HFFc6 (cell line): Measurements from ENCODE around the gene MEIOSIN. TPM values are rescaled to one million over a fixed set of nuclear protein-coding genes. Genes with fewer than 3 reads are reported as not detected.

Experiments used
- DNase-seq: peaks from one replicate; pipeline ENCODE4 v3.0.0-alpha.2; 2018
- H3K27ac Mint-ChIP-seq: 2 replicates; pipeline ENCODE4 v1.8.0; 2020; ENCODE audit warnings: mild to moderate bottlenecking, mixed read lengths
- H3K27me3 Mint-ChIP-seq: 2 replicates; pipeline ENCODE4 v1.8.0; 2021; ENCODE audit warnings: mild to moderate bottlenecking, moderate library complexity, mixed read lengths; ENCODE audit not compliant: insufficient read depth
- H3K36me3 Mint-ChIP-seq: 2 replicates; pipeline ENCODE4 v1.8.0; 2021; ENCODE audit warnings: low read depth, mixed read lengths
- H3K4me1 Mint-ChIP-seq: 2 replicates; pipeline ENCODE4 v1.8.0; 2020; ENCODE audit warnings: low read depth, mixed read lengths
- H3K4me3 Mint-ChIP-seq: 2 replicates; pipeline ENCODE4 v1.8.0; 2020; ENCODE audit warnings: mild to moderate bottlenecking, moderate library complexity, mixed read lengths
- H3K9me3 Mint-ChIP-seq: 2 replicates; pipeline ENCODE4 v1.8.0; 2020; ENCODE audit warnings: mild to moderate bottlenecking, mixed read lengths
- CTCF ChIP-seq: fragments of 200-600 bp; sonication (generic); IDR thresholded peaks from 2 replicates; pipeline ENCODE4 v1.5.0; 2021; ENCODE audit warnings: antibody characterized with exemption, mild to moderate bottlenecking
- total RNA-seq, 6 experiments: library from RNA; stranded (reverse); fragmentation: NEBNext Ultra II Directional; extraction: Animal tissue kit (Norgen Biotek cat#: 25700); gene quantifications; 2 replicates in 1 of 6; 3 replicates in 5 of 6; pipeline ENCODE4 v1.2.3, GENCODE V29; 2021

MEIOSIN gene
- total RNA-seq, 6 experiments from 2014 or later = not detected

DNA sequence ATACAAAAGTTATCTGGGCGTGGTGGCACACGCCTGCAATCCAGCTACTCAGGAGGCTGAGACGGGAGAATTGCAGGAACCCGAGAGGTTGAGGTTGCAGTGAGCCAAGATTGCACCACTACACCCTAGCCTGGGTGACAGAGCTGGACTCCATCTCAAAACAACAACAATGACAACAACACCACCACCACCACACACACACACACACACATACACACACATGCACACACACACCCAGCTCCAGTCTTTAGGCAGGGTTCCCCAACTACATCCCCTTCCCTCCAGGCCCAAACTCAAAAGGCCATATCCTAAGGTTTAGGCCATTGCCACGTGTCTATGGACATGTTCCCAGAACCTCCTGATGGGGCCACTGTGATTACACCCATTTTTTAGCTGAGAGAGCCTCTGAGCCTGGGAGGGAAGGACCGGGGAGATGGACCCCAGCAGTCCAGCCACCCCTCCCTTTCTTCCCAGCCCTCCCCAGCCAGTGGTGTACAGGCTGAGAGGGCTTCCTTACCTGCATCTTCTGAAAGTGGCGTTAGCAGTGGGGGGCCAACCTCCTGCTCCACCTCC lies 68.5 kb downstream of the MEIOSIN start:
- no peak overlapping the region for H3K27ac Mint-ChIP-seq
- H3K27me3 Mint-ChIP-seq = peaks cover 3% of the 10 kb centered on the region; the same call in 1 of the 2 replicates
- no peak for DNase-seq
- H3K4me3 Mint-ChIP-seq = no peak overlapping the region
- H3K36me3 Mint-ChIP-seq = 0 out of 2 replicates have a peak, but pooled peaks cover 6% of the 10 kb centered on the region
- H3K9me3 Mint-ChIP-seq = peaks cover 5% of the 10 kb centered on the region; the same call in 1 of the 2 replicates
- H3K4me1 Mint-ChIP-seq = peaks cover 35% of the 10 kb centered on the region
- no peak for TF ChIP-seq CTCF

DNA sequence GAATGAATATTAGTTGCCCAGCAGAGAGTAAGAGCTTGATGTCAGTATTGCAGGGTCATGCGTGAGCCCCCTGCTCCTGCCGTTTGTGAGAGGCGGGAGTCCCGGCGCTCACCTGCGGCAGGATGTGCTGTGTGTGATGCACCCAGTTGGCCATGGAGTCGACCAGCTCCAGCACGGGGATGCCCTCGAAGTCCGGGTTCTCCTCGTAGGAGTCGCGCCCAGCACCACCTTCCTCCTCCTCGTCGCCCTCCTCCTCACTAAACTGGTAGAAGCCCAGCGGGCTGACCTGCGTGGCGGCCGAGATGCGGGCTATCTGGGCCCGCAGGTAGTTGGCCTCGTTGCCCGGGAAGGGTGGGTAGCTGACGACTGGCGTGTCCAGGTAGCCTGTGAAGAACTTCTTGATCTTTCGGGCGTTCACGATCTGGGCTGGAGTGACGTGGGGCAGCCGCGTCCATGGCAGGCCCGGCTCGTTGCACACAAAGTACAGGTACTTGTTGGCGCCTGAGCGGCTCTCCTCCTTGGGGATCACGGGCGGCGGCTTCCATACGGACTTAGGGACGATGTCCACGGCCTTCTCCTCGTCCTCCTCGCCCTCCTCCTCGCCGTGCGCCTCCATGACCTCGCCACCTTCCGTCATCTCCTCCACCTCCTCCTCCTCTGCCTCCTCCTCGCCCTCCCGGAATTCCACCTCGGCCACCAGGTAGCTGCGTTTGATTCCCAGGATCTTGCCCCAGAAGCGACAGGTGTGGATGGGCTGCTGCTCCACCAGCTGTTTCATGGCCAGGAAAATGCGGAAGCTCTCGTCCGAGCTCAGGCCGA lies 71.1 kb downstream of the MEIOSIN start:
- Mint-ChIP-seq H3K4me3 (no peak overlapping the region), H3K9me3 (peaks cover 5% of the 10 kb centered on the region; the same call in 1 of the 2 replicates), H3K27me3 (peaks cover 3% of the 10 kb centered on the region; the same call in 1 of the 2 replicates), H3K4me1 (peaks cover 31% of the 10 kb centered on the region), H3K27ac (no peak overlapping the region), H3K36me3 (0 out of 2 replicates have a peak, but pooled peaks cover 6% of the 10 kb centered on the region)
- DNase-seq = no peak
- TF ChIP-seq CTCF = no peak

GRCh38 chr19:45804959-45805230 lies 71.7 kb downstream of the MEIOSIN start:
- Mint-ChIP-seq H3K4me3 (no peak overlapping the region), H3K4me1 (peaks cover 31% of the 10 kb centered on the region), H3K27me3 (peaks cover 3% of the 10 kb centered on the region; the same call in 1 of the 2 replicates), H3K36me3 (0 out of 2 replicates have a peak, but pooled peaks cover 6% of the 10 kb centered on the region), H3K9me3 (peaks cover 5% of the 10 kb centered on the region; the same call in 1 of the 2 replicates), H3K27ac (no peak overlapping the region)
- TF ChIP-seq CTCF = no peak
- no peak for DNase-seq

GRCh38 chr19:45805719-45806118 lies 72.5 kb downstream of the MEIOSIN start:
- H3K9me3 Mint-ChIP-seq = peaks cover 5% of the 10 kb centered on the region; the same call in 1 of the 2 replicates
- TF ChIP-seq CTCF = no peak
- no peak overlapping the region for H3K4me3 Mint-ChIP-seq
- no peak for DNase-seq
- H3K36me3 Mint-ChIP-seq = 0 out of 2 replicates have a peak, but pooled peaks cover 6% of the 10 kb centered on the region
- peaks cover 5% of the 10 kb centered on the region for H3K27me3 Mint-ChIP-seq
- H3K27ac Mint-ChIP-seq = peak overlapping the region; percentile 15; the same call in 1 of the 2 replicates
- peaks cover 31% of the 10 kb centered on the region for H3K4me1 Mint-ChIP-seq

DNA sequence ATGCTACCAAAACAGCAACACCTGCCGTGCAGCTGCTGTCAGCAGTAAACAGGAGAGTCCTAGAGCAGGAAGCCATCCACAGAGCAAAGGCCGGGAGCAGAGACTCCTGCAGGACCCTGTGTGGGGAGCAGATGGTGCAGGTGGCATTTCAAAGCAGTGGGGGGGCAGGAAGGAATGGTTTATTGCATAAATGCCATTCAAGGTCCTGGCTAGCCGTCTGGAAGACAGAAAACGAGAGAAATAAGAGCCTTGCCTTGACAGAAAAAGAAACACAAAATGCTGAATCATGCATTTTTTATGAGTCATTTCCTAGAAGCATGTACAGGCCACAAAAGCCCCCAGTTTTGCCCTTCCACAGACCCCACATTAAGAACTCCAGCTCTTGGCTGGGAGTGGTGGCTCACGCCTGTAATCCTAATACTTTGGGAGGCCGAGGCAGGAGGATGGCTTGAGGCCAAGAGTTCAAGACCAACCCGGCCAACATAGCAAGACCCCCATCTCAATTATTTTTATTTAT lies 76.5 kb downstream of the MEIOSIN start:
- peak overlapping the region; percentile 40 for H3K4me3 Mint-ChIP-seq
- peak; percentile 60 for DNase-seq

More for the DNA sequence above, 76.5 kb downstream of the MEIOSIN start:
- Mint-ChIP-seq H3K27ac (peak overlapping the region; percentile 89), H3K27me3 (peaks cover 3% of the 10 kb centered on the region), H3K36me3 (peaks cover 12% of the 10 kb centered on the region; the same call in 1 of the 2 replicates), H3K4me1 (peaks cover 30% of the 10 kb centered on the region), H3K9me3 (peaks cover 5% of the 10 kb centered on the region; the same call in 1 of the 2 replicates)
- no peak for TF ChIP-seq CTCF
